ENCODE data around the gene MAP3K14. TPM values are rescaled to one million over a fixed set of nuclear protein-coding genes. Genes with fewer than 3 reads are reported as not detected.

MAP3K14 gene
- total RNA-seq, 4 donors from 2014 or later = 16.5 to 30.4 (median 24.7) TPM

GRCh38 chr17:45224671-45225050, 92.2 kb downstream of the MAP3K14 start:
- Histone ChIP-seq H3K36me3 (no peaks in the 10 kb centered on the region), H3K4me3 (peak overlapping the region in 3 of 4 donors; percentile 71 to 97 (median 76)), H3K9me3 (no peaks in the 10 kb centered on the region), H3K27me3 (peaks cover 0 to 7% of the 10 kb centered on the region in 2 donors), H3K27ac (peak overlapping the region; percentile 84 to 96 (median 88)), H3K4me1 (peaks cover 0 to 37% (median 31%) of the 10 kb centered on the region in 4 donors)
- peak in 1 of 3 donors; percentile 61 for DNase-seq
- TF ChIP-seq CTCF (IDR thresholded peaks at IDR 0.05) (no peak), POLR2A (IDR thresholded peaks at IDR 0.05) (no peak)

GRCh38 chr17:45223539-45224528, 93.0 kb downstream of the MAP3K14 start:
- Histone ChIP-seq H3K36me3 (no peaks in the 10 kb centered on the region), H3K4me3 (peak overlapping the region; percentile 69 to 97 (median 74)), H3K27me3 (peaks cover 0 to 7% of the 10 kb centered on the region in 2 donors), H3K9me3 (no peaks in the 10 kb centered on the region), H3K27ac (peak overlapping the region; percentile 73 to 96 (median 86)), H3K4me1 (peaks cover 0 to 31% (median 24%) of the 10 kb centered on the region in 4 donors)
- TF ChIP-seq CTCF (IDR thresholded peaks at IDR 0.05) = peak in 1 of 6 experiments; percentile 5
- TF ChIP-seq POLR2A (IDR thresholded peaks at IDR 0.05) = no peak
- DNase-seq = peak in 1 of 3 donors; percentile 46

GRCh38 chr17:45222996-45223538, 93.8 kb downstream of the MAP3K14 start:
- H3K4me3 ChIP-seq = peak overlapping the region; percentile 69 to 97 (median 74)
- peaks cover 0 to 7% of the 10 kb centered on the region in 2 donors for H3K27me3 ChIP-seq
- no peaks in the 10 kb centered on the region for H3K9me3 ChIP-seq
- TF ChIP-seq POLR2A (IDR thresholded peaks at IDR 0.05) (no peak), CTCF (IDR thresholded peaks at IDR 0.05) (no peak)
- H3K4me1 ChIP-seq = peaks cover 0 to 26% (median 17%) of the 10 kb centered on the region in 4 donors
- H3K27ac ChIP-seq = peak overlapping the region; percentile 73 to 96 (median 86)
- no peak for DNase-seq
- no peaks in the 10 kb centered on the region for H3K36me3 ChIP-seq

GRCh38 chr17:45222289-45222995, 94.4 kb downstream of the MAP3K14 start:
- no peaks in the 10 kb centered on the region for H3K9me3 ChIP-seq
- peak overlapping the region; percentile 69 to 97 (median 74) for H3K4me3 ChIP-seq
- peak in 2 of 3 donors; percentile 74 to 76 for DNase-seq
- peak overlapping the region; percentile 73 to 96 (median 86) for H3K27ac ChIP-seq
- H3K27me3 ChIP-seq = peaks cover 0 to 7% of the 10 kb centered on the region in 2 donors
- H3K4me1 ChIP-seq = peaks cover 0 to 20% (median 12%) of the 10 kb centered on the region in 4 donors
- no peak for TF ChIP-seq CTCF (IDR thresholded peaks at IDR 0.05)
- no peak for TF ChIP-seq POLR2A (IDR thresholded peaks at IDR 0.05)
- H3K36me3 ChIP-seq = no peaks in the 10 kb centered on the region

- H3K4me3 ChIP-seq = peak overlapping the region; percentile 69 to 97 (median 74)
- no peaks in the 10 kb centered on the region for H3K9me3 ChIP-seq
- H3K36me3 ChIP-seq = no peaks in the 10 kb centered on the region
- peak overlapping the region; percentile 73 to 96 (median 86) for H3K27ac ChIP-seq
- no peak for TF ChIP-seq CTCF (IDR thresholded peaks at IDR 0.05)
- TF ChIP-seq POLR2A (IDR thresholded peaks at IDR 0.05) = no peak
- H3K27me3 ChIP-seq = peaks cover 0 to 7% of the 10 kb centered on the region in 2 donors
- peaks cover 0 to 18% (median 7%) of the 10 kb centered on the region in 4 donors for H3K4me1 ChIP-seq
- no peak for DNase-seq
Observed at GRCh38 chr17:45222014-45222288, 94.9 kb downstream of the MAP3K14 start.

Measured in Peyer's patch (tissue), 4 donors.